ENCODE data around the gene HSPA13. TPM values are rescaled to one million over a fixed set of nuclear protein-coding genes. Genes with fewer than 3 reads are reported as not detected.

Gene HSPA13
- total RNA-seq, 4 donors from 2014 or later: 10.2 to 27.6 (median 15.4) TPM

DNA sequence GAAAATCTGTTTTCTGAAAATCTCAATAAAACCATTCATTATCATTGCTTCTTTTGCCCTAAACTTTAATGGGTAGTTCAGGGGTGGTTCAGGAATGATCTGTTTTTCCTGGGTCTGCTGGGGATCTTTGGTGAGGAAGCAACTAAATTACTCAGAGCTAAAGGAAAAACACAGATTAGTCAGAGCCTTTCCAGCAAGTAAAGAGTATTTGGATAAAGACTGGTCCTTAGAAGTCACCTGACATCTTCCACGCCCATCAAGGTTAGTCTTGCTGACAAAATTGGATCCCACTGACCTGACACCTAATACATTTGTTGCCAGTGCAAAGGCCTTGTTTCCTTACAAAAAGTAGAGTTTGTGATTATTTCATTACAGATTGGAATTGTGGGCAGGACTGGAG lies 24.2 kb downstream of the HSPA13 start:
- no peak for TF ChIP-seq CTCF (IDR thresholded peaks at IDR 0.05; ENCODE audit: low read depth)

DNA sequence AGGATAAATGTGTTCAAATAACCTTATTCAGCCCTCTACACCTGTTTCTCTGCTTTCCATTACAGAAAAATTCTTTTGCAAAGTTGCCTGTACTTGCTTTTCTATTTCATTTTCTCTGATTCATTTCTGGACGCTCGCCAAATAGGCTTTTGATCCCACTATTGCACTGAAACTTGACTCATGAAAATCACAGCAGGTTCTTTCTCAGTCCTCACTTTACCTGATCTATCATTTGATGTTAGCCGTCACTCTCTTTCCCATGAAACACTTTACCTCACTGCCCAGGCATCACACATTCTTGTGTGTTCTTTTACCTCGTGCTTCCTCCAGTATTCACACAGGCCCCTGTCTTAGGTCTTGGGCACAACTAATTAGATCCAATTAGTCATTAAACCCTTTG lies 26.2 kb downstream of the HSPA13 start:
- TF ChIP-seq CTCF (IDR thresholded peaks at IDR 0.05; ENCODE audit: low read depth): no peak

- TF ChIP-seq CTCF (IDR thresholded peaks at IDR 0.05; ENCODE audit: low read depth): no peak
Measured at GRCh38 chr21:14354515-14354914, 28.4 kb downstream of the HSPA13 start.

DNA sequence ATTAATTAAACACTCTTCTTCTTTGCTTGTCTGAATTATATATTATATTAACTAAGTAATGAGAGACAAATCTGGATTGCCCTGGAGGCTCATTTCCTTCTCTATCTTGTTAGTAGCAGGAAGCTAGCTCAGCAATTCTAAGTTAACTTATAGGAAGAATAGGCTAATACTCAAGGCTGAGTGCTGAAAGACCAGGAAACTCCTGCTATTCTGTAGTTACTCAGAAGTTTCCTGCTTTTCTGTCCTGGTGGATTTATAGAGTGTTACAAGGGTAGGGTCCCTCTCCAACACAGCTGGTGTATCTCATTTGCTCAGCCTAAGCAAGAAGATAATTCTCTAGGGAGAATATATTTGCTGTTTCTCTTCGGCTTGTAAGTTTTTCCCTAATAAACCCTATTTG lies 29.2 kb downstream of the HSPA13 start:
- no peak for TF ChIP-seq CTCF (IDR thresholded peaks at IDR 0.05; ENCODE audit: low read depth)

DNA sequence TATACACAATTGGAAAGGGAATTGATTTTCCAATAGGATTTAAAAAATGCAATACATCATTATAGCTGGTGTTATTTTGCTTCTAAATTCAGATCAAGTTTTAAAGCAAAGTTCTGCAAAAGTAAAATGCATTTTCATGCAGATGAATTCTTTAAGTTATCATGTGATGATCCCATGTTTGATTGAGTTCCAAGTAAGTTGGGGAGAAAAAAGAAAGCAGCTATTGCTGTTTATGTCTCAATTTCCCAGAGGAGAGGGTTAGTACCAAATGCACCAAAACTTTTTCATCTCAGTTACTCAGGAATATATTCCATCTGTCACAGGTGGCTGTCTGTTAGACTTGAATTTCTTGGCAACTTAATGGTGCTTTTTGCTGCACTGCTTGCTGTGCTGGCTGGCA lies 29.7 kb downstream of the HSPA13 start:
- TF ChIP-seq CTCF (IDR thresholded peaks at IDR 0.05; ENCODE audit: low read depth): no peak

- no peak for TF ChIP-seq CTCF (IDR thresholded peaks at IDR 0.05; ENCODE audit: low read depth)
Measured at GRCh38 chr21:14325595-14325994, 57.4 kb downstream of the HSPA13 start.

Other genes starting within 250 kb of the HSPA13 start
- gene LIPI, start 172.2 kb downstream of the HSPA13 start, total RNA-seq: not detected
- gene RBM11, start 167.0 kb downstream of the HSPA13 start, total RNA-seq: under 1 TPM in 3 of 4 donors, not detected in 1; 0.38 to 0.68 (median 0.65) TPM
- gene SAMSN1, start 163.2 kb upstream of the HSPA13 start, total RNA-seq: 10 to 100 TPM in 3 of 4 donors, 1 to 10 TPM in 1; 4.9 to 62.7 (median 19.6) TPM